Measurements from ENCODE around the gene MROH2A.
A peak's percentile ranks its signal among the peaks of the same experiment; 100 is the strongest.

MROH2A gene

GRCh38 chr2:233766416-233766815, 11.7 kb upstream of the MROH2A start:
- TF ChIP-seq KLF1 (tag by site-specific recombination; IDR thresholded peaks at IDR 0.05) (peak; percentile 10; the same call in 1 of the 2 replicates), ZBTB21 (tag by site-specific recombination; IDR thresholded peaks at IDR 0.05) (no peak)
- ChIA-PET POLR2A (no interaction called here), CTCF (no interaction called here)
- Histone ChIP-seq H3K36me3 (ENCODE audit: control insufficient read depth in 2 of 2, insufficient read depth in 1 of 2, low read length in 2 of 2) (no peaks in the 10 kb centered on the region), H3K4me1 (ENCODE audit: control insufficient read depth, insufficient read depth, low read length) (no peaks in the 10 kb centered on the region), H3K4me3 (ENCODE audit: low read depth, low read length) (no peak overlapping the region), H3K9me3 (ENCODE audit: control insufficient read depth, insufficient read depth, low read depth, low read length) (no peaks in the 10 kb centered on the region), H3K27ac (ENCODE audit: extremely low read depth, low read depth, low read length) (no peak overlapping the region)

DNA sequence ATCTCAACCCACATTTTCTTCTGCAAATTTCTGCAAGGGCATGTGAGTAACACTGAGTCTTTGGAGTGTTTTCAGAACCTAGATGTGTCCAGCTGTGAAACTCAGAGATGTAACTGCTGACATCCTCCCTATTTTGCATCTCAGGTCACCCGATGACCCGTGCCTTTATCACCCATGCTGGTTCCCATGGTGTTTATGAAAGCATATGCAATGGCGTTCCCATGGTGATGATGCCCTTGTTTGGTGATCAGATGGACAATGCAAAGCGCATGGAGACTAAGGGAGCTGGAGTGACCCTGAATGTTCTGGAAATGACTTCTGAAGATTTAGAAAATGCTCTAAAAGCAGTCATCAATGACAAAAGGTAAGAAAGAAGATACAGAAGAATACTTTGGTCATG, 10.1 kb upstream of the MROH2A start:
- ChIA-PET POLR2A (no interaction called here), CTCF (no interaction called here)
- Histone ChIP-seq H3K4me1 (ENCODE audit: control insufficient read depth, insufficient read depth, low read length) (no peaks in the 10 kb centered on the region), H3K36me3 (ENCODE audit: control insufficient read depth in 2 of 2, insufficient read depth in 1 of 2, low read length in 2 of 2) (no peaks in the 10 kb centered on the region), H3K27ac (ENCODE audit: extremely low read depth, low read depth, low read length) (no peak overlapping the region), H3K4me3 (ENCODE audit: low read depth, low read length) (no peak overlapping the region), H3K9me3 (ENCODE audit: control insufficient read depth, insufficient read depth, low read depth, low read length) (no peaks in the 10 kb centered on the region)
- TF ChIP-seq ZNF280D (tag by site-specific recombination; IDR thresholded peaks at IDR 0.05) (no peak), ZNF19 (tag by site-specific recombination; IDR thresholded peaks at IDR 0.05; ENCODE audit: low read depth) (no peak), ZNF585B (tag by site-specific recombination; IDR thresholded peaks at IDR 0.05) (no peak), ZNF138 (tag by site-specific recombination; IDR thresholded peaks at IDR 0.05; ENCODE audit: borderline replicate concordance) (no peak), ZNF596 (tag by site-specific recombination; IDR thresholded peaks at IDR 0.05) (no peak)

DNA sequence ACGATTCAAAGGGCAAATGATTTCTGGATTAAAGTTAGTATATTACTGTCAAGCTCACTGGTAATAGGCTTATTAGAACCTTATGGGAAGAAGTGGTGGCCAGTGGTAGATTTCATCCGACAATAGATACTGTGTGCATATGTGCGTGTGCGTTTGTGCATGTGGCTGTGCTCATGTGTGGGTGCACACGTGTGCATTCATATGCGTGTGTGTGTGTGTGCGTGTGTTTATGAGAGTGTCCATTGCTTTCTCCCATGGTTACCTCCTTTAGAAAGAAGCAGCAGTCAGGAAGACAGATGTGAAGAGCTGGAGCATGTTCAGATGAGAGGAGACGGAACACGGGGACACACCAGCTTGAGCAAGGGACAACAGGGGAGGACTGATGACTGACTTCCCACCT, 8.9 kb upstream of the MROH2A start:
- POLR2A ChIA-PET = no interaction called here
- Histone ChIP-seq H3K36me3 (ENCODE audit: control insufficient read depth in 2 of 2, insufficient read depth in 1 of 2, low read length in 2 of 2) (no peaks in the 10 kb centered on the region), H3K9me3 (ENCODE audit: control insufficient read depth, insufficient read depth, low read depth, low read length) (no peaks in the 10 kb centered on the region), H3K4me1 (ENCODE audit: control insufficient read depth, insufficient read depth, low read length) (no peaks in the 10 kb centered on the region), H3K27ac (ENCODE audit: extremely low read depth, low read depth, low read length) (no peak overlapping the region), H3K4me3 (ENCODE audit: low read depth, low read length) (no peak overlapping the region)
- no peak for TF ChIP-seq GLIS2 (tag by site-specific recombination; IDR thresholded peaks at IDR 0.05)
- TF ChIP-seq HOXC10 (CRISPR knock-in tag; IDR thresholded peaks at IDR 0.05) = no peak
- TF ChIP-seq ZNF391 (tag by site-specific recombination; IDR thresholded peaks at IDR 0.05; ENCODE audit: borderline replicate concordance, low read depth) = no peak
- no peak for TF ChIP-seq ZNF555 (tag by site-specific recombination; conservative IDR thresholded peaks at IDR 0.05)
- no peak for TF ChIP-seq ZNF76 (tag by site-specific recombination; IDR thresholded peaks at IDR 0.05; ENCODE audit: borderline replicate concordance, low read depth)
- no peak for TF ChIP-seq PRDM4 (tag by site-specific recombination; IDR thresholded peaks at IDR 0.05)
- TF ChIP-seq, protein P1, sequence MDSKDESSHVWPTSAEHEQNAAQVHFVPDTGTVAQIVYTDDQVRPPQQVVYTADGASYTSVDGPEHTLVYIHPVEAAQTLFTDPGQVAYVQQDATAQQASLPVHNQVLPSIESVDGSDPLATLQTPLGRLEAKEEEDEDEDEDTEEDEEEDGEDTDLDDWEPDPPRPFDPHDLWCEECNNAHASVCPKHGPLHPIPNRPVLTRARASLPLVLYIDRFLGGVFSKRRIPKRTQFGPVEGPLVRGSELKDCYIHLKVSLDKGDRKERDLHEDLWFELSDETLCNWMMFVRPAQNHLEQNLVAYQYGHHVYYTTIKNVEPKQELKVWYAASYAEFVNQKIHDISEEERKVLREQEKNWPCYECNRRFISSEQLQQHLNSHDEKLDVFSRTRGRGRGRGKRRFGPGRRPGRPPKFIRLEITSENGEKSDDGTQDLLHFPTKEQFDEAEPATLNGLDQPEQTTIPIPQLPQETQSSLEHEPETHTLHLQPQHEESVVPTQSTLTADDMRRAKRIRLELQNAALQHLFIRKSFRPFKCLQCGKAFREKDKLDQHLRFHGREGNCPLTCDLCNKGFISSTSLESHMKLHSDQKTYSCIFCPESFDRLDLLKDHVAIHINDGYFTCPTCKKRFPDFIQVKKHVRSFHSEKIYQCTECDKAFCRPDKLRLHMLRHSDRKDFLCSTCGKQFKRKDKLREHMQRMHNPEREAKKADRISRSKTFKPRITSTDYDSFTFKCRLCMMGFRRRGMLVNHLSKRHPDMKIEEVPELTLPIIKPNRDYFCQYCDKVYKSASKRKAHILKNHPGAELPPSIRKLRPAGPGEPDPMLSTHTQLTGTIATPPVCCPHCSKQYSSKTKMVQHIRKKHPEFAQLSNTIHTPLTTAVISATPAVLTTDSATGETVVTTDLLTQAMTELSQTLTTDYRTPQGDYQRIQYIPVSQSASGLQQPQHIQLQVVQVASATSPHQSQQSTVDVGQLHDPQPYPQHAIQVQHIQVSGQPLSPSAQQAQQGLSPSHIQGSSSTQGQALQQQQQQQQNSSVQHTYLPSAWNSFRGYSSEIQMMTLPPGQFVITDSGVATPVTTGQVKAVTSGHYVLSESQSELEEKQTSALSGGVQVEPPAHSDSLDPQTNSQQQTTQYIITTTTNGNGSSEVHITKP (tag by site-specific recombination; IDR thresholded peaks at IDR 0.05) = no peak
- no peak for TF ChIP-seq ZFP69B (tag by site-specific recombination; IDR thresholded peaks at IDR 0.05)
- CTCF ChIA-PET = no interaction called here

Measured in HEK293 (cell line).